SH-SY5Y (cell line): ENCODE measurements around the gene SOX10.

ENCODE experiments used
- GATA2 ChIP-seq: IDR thresholded peaks from 2 replicates; pipeline ENCODE4 v1.6.1; 2011; ENCODE audit warnings: mild to moderate bottlenecking, low read depth, low read length
- GATA3 ChIP-seq: IDR thresholded peaks from 2 replicates; pipeline ENCODE4 v1.6.1; 2011; ENCODE audit warnings: low read depth, mild to moderate bottlenecking, low read length, moderate library complexity

DNA sequence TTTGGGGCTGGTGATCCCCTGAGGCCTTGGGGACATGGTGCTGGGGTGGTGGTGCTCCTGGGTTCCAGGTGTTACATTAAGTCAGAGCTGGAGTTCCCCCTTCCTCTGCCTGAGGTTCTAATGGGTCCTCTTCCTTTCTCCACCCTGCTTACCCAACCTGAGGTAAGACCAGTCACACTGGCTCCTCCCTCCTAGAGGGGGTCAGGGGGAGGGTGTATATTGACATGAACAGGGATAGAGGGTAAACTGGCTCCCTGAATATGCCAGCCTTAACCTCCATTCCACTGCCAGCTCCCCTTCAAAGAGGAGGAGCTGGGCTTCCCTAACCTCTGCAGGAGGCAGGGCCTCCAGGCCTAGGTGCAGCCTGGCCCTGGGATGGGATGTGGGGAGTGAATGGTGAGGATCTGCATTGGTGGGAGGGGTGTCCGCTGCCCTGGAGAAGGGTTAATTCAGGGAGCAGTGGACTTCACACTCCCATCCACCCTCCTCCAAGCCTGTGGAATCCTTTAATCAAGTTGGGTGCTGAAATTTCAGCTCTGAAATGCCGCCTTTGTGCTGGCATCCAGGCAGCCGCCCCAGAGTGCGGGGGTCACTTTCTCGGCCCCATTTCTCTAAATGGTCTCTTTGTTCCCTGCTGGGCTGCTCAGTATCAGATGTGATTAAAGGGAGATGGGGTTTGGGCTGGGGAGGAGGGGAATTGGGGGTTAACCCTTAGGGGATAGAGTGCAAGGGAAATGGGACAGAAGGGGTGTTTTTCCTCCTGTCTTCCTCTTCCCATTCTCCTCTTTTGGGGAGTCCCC is 15.7 kb downstream of the SOX10 start:
- TF ChIP-seq GATA3 (no peak), GATA2 (no peak)
